Smooth muscle cell of the coronary artery (primary cell): ENCODE data around the gene FAM168B. TPM values are rescaled to one million over a fixed set of nuclear protein-coding genes. Genes with fewer than 3 reads are reported as not detected.

Experiments used
- total RNA-seq: library from RNA; depleted of rRNA; stranded (reverse); fragments of >200 nt; gene quantifications from 2 replicates; pipeline ENCODE4 v1.2.3, GENCODE V29; 2014; ENCODE audit warnings: low replicate concordance

Gene FAM168B, protein sequence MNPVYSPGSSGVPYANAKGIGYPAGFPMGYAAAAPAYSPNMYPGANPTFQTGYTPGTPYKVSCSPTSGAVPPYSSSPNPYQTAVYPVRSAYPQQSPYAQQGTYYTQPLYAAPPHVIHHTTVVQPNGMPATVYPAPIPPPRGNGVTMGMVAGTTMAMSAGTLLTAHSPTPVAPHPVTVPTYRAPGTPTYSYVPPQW
- total RNA-seq: 55.3 and 87.3 TPM in 2 replicates

DNA sequence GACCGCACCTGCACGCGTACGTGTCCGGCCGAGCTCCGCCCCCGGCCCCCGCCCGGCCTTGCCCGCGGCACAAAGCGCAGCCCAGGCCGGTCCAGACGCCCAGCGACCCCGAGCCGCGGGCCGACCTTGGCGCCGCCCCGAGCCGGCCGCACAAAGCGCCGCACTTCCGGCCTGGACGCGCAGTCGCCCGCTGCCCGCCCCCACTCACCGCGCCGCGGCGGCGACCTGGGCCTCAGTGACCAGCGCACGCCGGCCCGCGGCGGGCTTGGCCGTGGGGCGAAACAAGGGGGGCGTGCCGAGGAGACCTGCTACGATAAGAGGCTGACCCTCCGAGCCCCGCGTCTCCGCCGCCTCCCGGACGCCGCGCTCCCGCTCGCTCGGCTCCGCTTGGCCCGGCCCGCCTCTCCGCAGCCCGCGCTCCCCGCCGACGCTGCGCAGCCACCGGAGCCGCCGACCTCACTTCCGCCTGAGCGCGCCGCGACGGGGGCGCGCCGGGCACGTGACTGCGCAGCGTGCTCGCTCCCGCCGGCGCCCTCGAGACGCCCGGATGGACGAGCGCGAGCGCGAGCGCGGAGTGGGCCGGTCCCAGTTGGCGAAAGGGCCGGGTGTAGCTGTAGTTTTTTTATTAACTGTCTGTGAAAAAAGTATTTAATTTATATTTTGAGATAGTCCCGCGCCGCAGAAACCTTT lies at the start of gene FAM168B:
FAM168B (minus strand) TSS at position 455 of the 690 bp plus-strand sequence. CDS start 10,814 bp downstream, outside the sequence.

DNA sequence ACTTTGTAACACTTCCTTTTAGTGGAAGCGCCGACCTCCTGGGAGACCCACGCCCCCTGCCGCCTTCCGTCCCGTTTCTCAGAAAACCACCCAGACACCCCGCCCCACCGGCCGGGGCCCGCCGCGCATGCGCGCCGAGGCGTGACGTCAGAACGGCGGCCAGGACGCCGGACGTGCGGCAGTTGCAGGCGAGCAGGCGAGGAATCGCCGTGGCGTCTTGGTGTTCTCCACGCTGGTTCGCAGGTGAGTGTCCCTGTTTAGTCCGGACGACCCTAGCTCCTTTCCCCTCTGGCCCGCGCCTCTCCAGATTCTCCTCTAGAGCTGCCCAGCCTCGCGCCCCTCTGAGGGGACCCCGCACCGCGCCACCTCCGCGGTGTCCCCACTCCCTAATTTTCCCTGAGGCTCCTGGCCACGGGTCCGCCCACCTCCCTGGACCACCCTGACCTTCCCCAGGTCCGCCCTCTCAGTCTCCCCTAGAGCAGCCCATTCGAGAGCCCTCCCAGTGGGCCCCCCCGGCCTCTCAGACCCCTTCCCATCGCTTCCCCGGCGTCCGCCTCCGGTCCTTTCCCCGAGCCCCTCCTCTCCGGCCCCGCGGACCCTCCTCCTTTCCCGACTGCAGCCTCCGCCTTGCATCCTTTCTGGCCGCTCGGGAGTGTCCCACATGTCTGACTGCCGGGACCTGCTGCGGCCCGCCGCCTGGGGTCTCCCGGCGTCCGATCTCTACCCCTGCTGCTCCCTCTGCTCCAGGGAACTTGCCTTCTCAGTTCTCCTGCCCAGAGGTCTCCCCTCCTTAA lies 12.1 kb upstream of the FAM168B start, which contains the start of gene PLEKHB2:
PLEKHB2 (plus strand) TSS at position 181 of the 794 bp plus-strand sequence. CDS start 15,606 bp downstream, outside the sequence.

Other genes with a start within 250 kb of the FAM168B start
- gene PLEKHB2, start 11.9 kb upstream of the FAM168B start, total RNA-seq: 94.9 and 106 TPM in 2 replicates
- under 0.01 TPM in 2 replicates for gene POTEE, start 116.1 kb upstream of the FAM168B start, total RNA-seq